Neural cell (in vitro differentiated cells): ENCODE data around the gene FAM117A. TPM values are rescaled to one million over a fixed set of nuclear protein-coding genes. Genes with fewer than 3 reads are reported as not detected.
A peak's percentile ranks its signal among the peaks of the same experiment; 100 is the strongest.

Source experiments
- H2AFZ ChIP-seq: fragments of 200-600, 300-800 bp; sonication (generic), shearing (Covaris generic); 2 replicates; pipeline ENCODE4 v1.6.0; 2014; ENCODE audit warnings: low read depth, mild to moderate bottlenecking, antibody characterized with exemption, low read length, moderate library complexity
- H3F3A ChIP-seq: fragments of 200-600 bp; shearing (Covaris generic); 2 replicates; pipeline ENCODE4 v1.6.1; 2016; ENCODE audit warnings: mild to moderate bottlenecking, moderate library complexity, mixed read lengths, antibody characterized with exemption, low read length; ENCODE audit not compliant: insufficient read depth, poor library complexity, severe bottlenecking
- H3K27ac ChIP-seq: fragments of 200-600, 300-800 bp; sonication (generic), shearing (Covaris generic); 2 replicates; pipeline ENCODE4 v1.5.1; 2014; ENCODE audit warnings: mild to moderate bottlenecking, low read length, moderate library complexity
- H3K27me3 ChIP-seq: fragments of 300-800, 200-600 bp; sonication (generic), shearing (Covaris generic); 2 replicates; pipeline ENCODE4 v1.6.0; 2014; ENCODE audit warnings: mild to moderate bottlenecking, low read depth, low read length, moderate library complexity; ENCODE audit not compliant: insufficient read depth
- H3K36me3 ChIP-seq: fragments of 300-800, 200-600 bp; sonication (generic), shearing (Covaris generic); 2 replicates; pipeline ENCODE4 v1.5.1; 2014; ENCODE audit warnings: mild to moderate bottlenecking, antibody characterized with exemption, low read length, moderate library complexity; ENCODE audit not compliant: insufficient read depth
- H3K4me2 ChIP-seq: fragments of 300-800, 200-600 bp; sonication (generic), shearing (Covaris generic); 2 replicates; pipeline ENCODE4 v1.6.0; 2014; ENCODE audit warnings: mild to moderate bottlenecking, low read length
- H3K4me3 ChIP-seq: fragments of 300-800, 200-600 bp; sonication (generic), shearing (Covaris generic); 2 replicates; pipeline ENCODE4 v1.5.1; 2014; ENCODE audit warnings: mild to moderate bottlenecking, low read length, moderate library complexity
- H3K79me2 ChIP-seq: fragments of 200-600 bp; shearing (Covaris generic); replicated peaks from 2 replicates; pipeline ENCODE4 v1.6.0; 2014; ENCODE audit warnings: mild to moderate bottlenecking, low read length, moderate library complexity; ENCODE audit not compliant: insufficient read depth
- H3K9ac ChIP-seq: fragments of 300-800, 200-600 bp; sonication (generic), shearing (Covaris generic); 2 replicates; pipeline ENCODE4 v1.6.1; 2016; ENCODE audit warnings: mild to moderate bottlenecking, low read length, mixed read lengths
- H3K9me2 ChIP-seq: fragments of 200-600 bp; shearing (Covaris generic); 2 replicates; pipeline ENCODE4 v1.6.1; 2016; ENCODE audit warnings: mild to moderate bottlenecking, low read length, mixed read lengths; ENCODE audit not compliant: insufficient read depth
- H3K9me3 ChIP-seq: fragments of 200-600, 300-800 bp; sonication (generic), shearing (Covaris generic); 2 replicates; pipeline ENCODE4 v1.6.1; 2016; ENCODE audit warnings: mild to moderate bottlenecking, mixed run types, low read length, moderate library complexity, mixed read lengths
- H4K20me1 ChIP-seq: fragments of 200-600 bp; shearing (Covaris generic); 2 replicates; pipeline ENCODE4 v1.6.1; 2016; ENCODE audit warnings: mild to moderate bottlenecking, mixed run types; ENCODE audit not compliant: insufficient read depth
- EP300 ChIP-seq: fragments of 450-650 bp; conservative IDR thresholded peaks from 2 replicates; pipeline ENCODE4 v1.6.1; 2014; ENCODE audit warnings: antibody characterized with exemption, mild to moderate bottlenecking, moderate library complexity; ENCODE audit not compliant: poor library complexity, severe bottlenecking
- EZH2 ChIP-seq: fragments of 200-600, 300-800 bp; shearing (Covaris generic), sonication (generic); IDR thresholded peaks from 2 replicates; pipeline ENCODE4 v1.6.1; 2014; ENCODE audit warnings: antibody characterized with exemption, low read length, borderline replicate concordance, mild to moderate bottlenecking; ENCODE audit not compliant: insufficient read depth, poor library complexity, severe bottlenecking
- MXI1 ChIP-seq: fragments of 450-650 bp; conservative IDR thresholded peaks from 2 replicates; pipeline ENCODE4 v1.6.1; 2014; ENCODE audit warnings: antibody characterized with exemption, mild to moderate bottlenecking; ENCODE audit not compliant: poor library complexity, severe bottlenecking
- POLR2AphosphoS5 ChIP-seq: IDR thresholded peaks from 2 replicates; pipeline ENCODE4 v1.6.1; 2012
- RAD21 ChIP-seq: fragments of 450-650 bp; conservative IDR thresholded peaks from 2 replicates; pipeline ENCODE4 v1.6.1; 2014; ENCODE audit warnings: antibody characterized with exemption, mild to moderate bottlenecking, moderate library complexity
- REST ChIP-seq: IDR thresholded peaks from 2 replicates; pipeline ENCODE4 v1.6.1; 2012; ENCODE audit warnings: borderline replicate concordance
- SMC3 ChIP-seq: fragments of 450-650 bp; conservative IDR thresholded peaks from 2 replicates; pipeline ENCODE4 v1.6.1; 2014; ENCODE audit warnings: antibody characterized with exemption, mild to moderate bottlenecking, moderate library complexity; ENCODE audit not compliant: poor library complexity
- TAF1 ChIP-seq: IDR thresholded peaks from 2 replicates; pipeline ENCODE4 v1.6.1; 2012; ENCODE audit warnings: low read depth
- polyA plus RNA-seq: library from polyadenylated mRNA; depleted of rRNA; stranded (reverse); fragments of >200 nt; gene quantifications from 2 replicates; pipeline ENCODE4 v1.2.3, GENCODE V29; 2014
- TF ChIP-seq, protein P1 (sequence below): fragments of 450-650 bp; IDR thresholded peaks from 2 replicates; pipeline ENCODE4 v1.5.1; 2014; ENCODE audit warnings: antibody characterized with exemption, mild to moderate bottlenecking, moderate library complexity; ENCODE audit not compliant: poor library complexity, severe bottlenecking

The FAM117A gene
- polyA plus RNA-seq, 1 donor from 2014 or later: 3.7 TPM

DNA sequence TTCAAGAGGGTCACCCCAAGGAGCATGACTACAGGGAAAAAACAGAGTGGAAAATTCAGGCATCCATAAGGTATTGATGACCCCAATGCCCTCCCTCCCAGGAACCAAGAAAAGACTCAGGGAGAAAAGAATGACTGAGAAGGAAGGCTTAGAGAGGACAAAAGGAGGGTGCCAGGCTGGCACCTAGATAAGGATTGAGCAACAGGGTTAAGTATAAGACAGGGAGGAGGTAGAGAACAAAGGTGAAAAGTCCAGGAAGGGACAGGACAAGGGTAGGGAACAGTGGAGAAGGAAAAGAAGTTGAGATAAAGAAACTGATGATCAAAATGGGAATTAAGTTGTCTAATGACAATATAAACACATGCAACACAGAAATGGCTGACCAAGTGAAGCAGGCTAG lies 58.7 kb downstream of the FAM117A start:
- Histone ChIP-seq H4K20me1 (no peaks in the 10 kb centered on the region), H3K27ac (no peak overlapping the region), H3K9me3 (no peaks in the 10 kb centered on the region), H3K36me3 (peaks cover 6% of the 10 kb centered on the region), H3K4me2 (no peak overlapping the region), H3K9ac (no peak overlapping the region), H3F3A (no peaks in the 10 kb centered on the region), H3K4me3 (no peak overlapping the region), H2AFZ (no peak overlapping the region), H3K27me3 (no peaks in the 10 kb centered on the region), H3K79me2 (peaks cover 15% of the 10 kb centered on the region), H3K9me2 (no peaks in the 10 kb centered on the region)
- TF ChIP-seq TAF1 (no peak), EP300 (no peak), MXI1 (no peak), REST (no peak), POLR2AphosphoS5 (no peak), EZH2 (no peak), SMC3 (no peak), RAD21 (no peak)
- TF ChIP-seq, protein P1, sequence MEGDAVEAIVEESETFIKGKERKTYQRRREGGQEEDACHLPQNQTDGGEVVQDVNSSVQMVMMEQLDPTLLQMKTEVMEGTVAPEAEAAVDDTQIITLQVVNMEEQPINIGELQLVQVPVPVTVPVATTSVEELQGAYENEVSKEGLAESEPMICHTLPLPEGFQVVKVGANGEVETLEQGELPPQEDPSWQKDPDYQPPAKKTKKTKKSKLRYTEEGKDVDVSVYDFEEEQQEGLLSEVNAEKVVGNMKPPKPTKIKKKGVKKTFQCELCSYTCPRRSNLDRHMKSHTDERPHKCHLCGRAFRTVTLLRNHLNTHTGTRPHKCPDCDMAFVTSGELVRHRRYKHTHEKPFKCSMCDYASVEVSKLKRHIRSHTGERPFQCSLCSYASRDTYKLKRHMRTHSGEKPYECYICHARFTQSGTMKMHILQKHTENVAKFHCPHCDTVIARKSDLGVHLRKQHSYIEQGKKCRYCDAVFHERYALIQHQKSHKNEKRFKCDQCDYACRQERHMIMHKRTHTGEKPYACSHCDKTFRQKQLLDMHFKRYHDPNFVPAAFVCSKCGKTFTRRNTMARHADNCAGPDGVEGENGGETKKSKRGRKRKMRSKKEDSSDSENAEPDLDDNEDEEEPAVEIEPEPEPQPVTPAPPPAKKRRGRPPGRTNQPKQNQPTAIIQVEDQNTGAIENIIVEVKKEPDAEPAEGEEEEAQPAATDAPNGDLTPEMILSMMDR: no peak

- no peaks in the 10 kb centered on the region for H3K9me2 ChIP-seq
- H4K20me1 ChIP-seq: no peaks in the 10 kb centered on the region
- no peak overlapping the region for H3K4me2 ChIP-seq
- TF ChIP-seq SMC3 (peak; percentile 71), REST (no peak), MXI1 (no peak), RAD21 (peak; percentile 65), EP300 (no peak), TAF1 (no peak), EZH2 (no peak), POLR2AphosphoS5 (no peak)
- TF ChIP-seq, protein P1: peak; percentile 63
- H3K79me2 ChIP-seq: peaks cover 15% of the 10 kb centered on the region
- H2AFZ ChIP-seq: no peak overlapping the region
- H3K9me3 ChIP-seq: no peaks in the 10 kb centered on the region
- H3K27me3 ChIP-seq: no peaks in the 10 kb centered on the region
- no peak overlapping the region for H3K4me3 ChIP-seq
- no peaks in the 10 kb centered on the region for H3F3A ChIP-seq
- peaks cover 6% of the 10 kb centered on the region for H3K36me3 ChIP-seq
- H3K9ac ChIP-seq: no peak overlapping the region
- no peak overlapping the region for H3K27ac ChIP-seq
These were observed 60.2 kb downstream of the FAM117A start for GRCh38 chr17:49703557-49704277.
